ENCODE results near the gene EIPR1.

Gene EIPR1

GRCh38 chr2:3195641-3196476 is 181.8 kb downstream of the EIPR1 start:
- Histone ChIP-seq H4K8ac (ENCODE audit: low read depth, low read length) (no peak overlapping the region), H3K18ac (ENCODE audit: low read length) (no peak overlapping the region), H3K23ac (ENCODE audit: low read length) (no peak overlapping the region), H2BK15ac (replicated peaks; ENCODE audit: low read depth) (no peak overlapping the region), H3K4me2 (ENCODE audit: low read length) (no peak overlapping the region), H3K9ac (ENCODE audit: low read length) (no peak overlapping the region), H4K5ac (ENCODE audit: low read length) (no peak overlapping the region), H3K79me2 (ENCODE audit: control insufficient read depth, insufficient read depth, low read length) (no peaks in the 10 kb centered on the region), H3K27ac (ENCODE audit: low read depth, low read length) (no peak overlapping the region), H3K27me3 (ENCODE audit: insufficient read depth, low read length, poor library complexity) (no peaks in the 10 kb centered on the region), H2AK5ac (ENCODE audit: low read length) (no peak overlapping the region), H2BK5ac (ENCODE audit: low read length) (no peak overlapping the region), H3K36me3 (ENCODE audit: control insufficient read depth, insufficient read depth, low read length) (no peaks in the 10 kb centered on the region), H3K79me1 (ENCODE audit: low read length) (no peaks in the 10 kb centered on the region), H3K4me3 (ENCODE audit: low read length) (no peak overlapping the region), H3K4me1 (ENCODE audit: control insufficient read depth, low read depth, low read length) (no peaks in the 10 kb centered on the region), H2BK120ac (ENCODE audit: low read depth, low read length) (no peak overlapping the region), H3K4ac (ENCODE audit: low read depth, low read length) (no peak overlapping the region), H3K56ac (ENCODE audit: low read length) (no peak overlapping the region)
- no peak for DNase-seq
- no CpG with 5 or more reads among the region's 21 CpGs for WGBS (ENCODE audit: extremely low coverage, insufficient coverage, low lambda C conversion rate)

- Histone ChIP-seq H3K79me1 (ENCODE audit: low read length) (no peaks in the 10 kb centered on the region), H3K18ac (ENCODE audit: low read length) (no peak overlapping the region), H4K8ac (ENCODE audit: low read depth, low read length) (no peak overlapping the region), H3K4me2 (ENCODE audit: low read length) (no peak overlapping the region), H2BK15ac (replicated peaks; ENCODE audit: low read depth) (no peak overlapping the region), H3K79me2 (ENCODE audit: control insufficient read depth, insufficient read depth, low read length) (no peaks in the 10 kb centered on the region), H2BK120ac (ENCODE audit: low read depth, low read length) (no peak overlapping the region), H3K23ac (ENCODE audit: low read length) (no peak overlapping the region), H3K27ac (ENCODE audit: low read depth, low read length) (no peak overlapping the region), H4K5ac (ENCODE audit: low read length) (no peak overlapping the region), H3K36me3 (ENCODE audit: control insufficient read depth, insufficient read depth, low read length) (no peaks in the 10 kb centered on the region), H3K9ac (ENCODE audit: low read length) (no peak overlapping the region), H2AK5ac (ENCODE audit: low read length) (no peak overlapping the region), H3K27me3 (ENCODE audit: insufficient read depth, low read length, poor library complexity) (no peaks in the 10 kb centered on the region), H3K4ac (ENCODE audit: low read depth, low read length) (no peak overlapping the region), H3K4me3 (ENCODE audit: low read length) (no peak overlapping the region), H2BK5ac (ENCODE audit: low read length) (no peak overlapping the region), H3K56ac (ENCODE audit: low read length) (no peak overlapping the region), H3K4me1 (ENCODE audit: control insufficient read depth, low read depth, low read length) (no peaks in the 10 kb centered on the region)
- no peak for DNase-seq
- WGBS (ENCODE audit: extremely low coverage, insufficient coverage, low lambda C conversion rate), result no CpG with 5 or more reads among the region's 11 CpGs
Observed at GRCh38 chr2:3194828-3195227, 182.8 kb downstream of the EIPR1 start.

- Histone ChIP-seq H3K4ac (ENCODE audit: low read depth, low read length) (no peak overlapping the region), H4K5ac (ENCODE audit: low read length) (no peak overlapping the region), H3K23ac (ENCODE audit: low read length) (no peak overlapping the region), H3K79me1 (ENCODE audit: low read length) (no peaks in the 10 kb centered on the region), H3K4me1 (ENCODE audit: control insufficient read depth, low read depth, low read length) (no peaks in the 10 kb centered on the region), H3K27ac (ENCODE audit: low read depth, low read length) (no peak overlapping the region), H2AK5ac (ENCODE audit: low read length) (no peak overlapping the region), H2BK120ac (ENCODE audit: low read depth, low read length) (no peak overlapping the region), H3K56ac (ENCODE audit: low read length) (no peak overlapping the region), H2BK5ac (ENCODE audit: low read length) (no peak overlapping the region), H3K36me3 (ENCODE audit: control insufficient read depth, insufficient read depth, low read length) (no peaks in the 10 kb centered on the region), H3K4me2 (ENCODE audit: low read length) (no peak overlapping the region), H3K9ac (ENCODE audit: low read length) (no peak overlapping the region), H3K27me3 (ENCODE audit: insufficient read depth, low read length, poor library complexity) (no peaks in the 10 kb centered on the region), H2BK15ac (replicated peaks; ENCODE audit: low read depth) (no peak overlapping the region), H3K18ac (ENCODE audit: low read length) (no peak overlapping the region), H4K8ac (ENCODE audit: low read depth, low read length) (no peak overlapping the region), H3K79me2 (ENCODE audit: control insufficient read depth, insufficient read depth, low read length) (no peaks in the 10 kb centered on the region), H3K4me3 (ENCODE audit: low read length) (no peak overlapping the region)
- no peak for DNase-seq
- no CpG with 5 or more reads among the region's 20 CpGs for WGBS (ENCODE audit: extremely low coverage, insufficient coverage, low lambda C conversion rate)
Observed at GRCh38 chr2:3193443-3194330, 183.9 kb downstream of the EIPR1 start.

GRCh38 chr2:3192920-3193319 is 184.7 kb downstream of the EIPR1 start:
- no peak overlapping the region for H3K9ac ChIP-seq (ENCODE audit: low read length)
- H2BK120ac ChIP-seq (ENCODE audit: low read depth, low read length), result no peak overlapping the region
- no CpG with 5 or more reads among the region's 7 CpGs for WGBS (ENCODE audit: extremely low coverage, insufficient coverage, low lambda C conversion rate)
- H3K4me2 ChIP-seq (ENCODE audit: low read length), result no peak overlapping the region
- H3K79me2 ChIP-seq (ENCODE audit: control insufficient read depth, insufficient read depth, low read length), result no peaks in the 10 kb centered on the region
- no peak overlapping the region for H3K4ac ChIP-seq (ENCODE audit: low read depth, low read length)
- no peaks in the 10 kb centered on the region for H3K4me1 ChIP-seq (ENCODE audit: control insufficient read depth, low read depth, low read length)
- no peak overlapping the region for H3K18ac ChIP-seq (ENCODE audit: low read length)
- H2BK5ac ChIP-seq (ENCODE audit: low read length), result no peak overlapping the region
- no peaks in the 10 kb centered on the region for H3K79me1 ChIP-seq (ENCODE audit: low read length)
- H3K56ac ChIP-seq (ENCODE audit: low read length), result no peak overlapping the region
- no peak overlapping the region for H3K4me3 ChIP-seq (ENCODE audit: low read length)
- H3K27me3 ChIP-seq (ENCODE audit: insufficient read depth, low read length, poor library complexity), result no peaks in the 10 kb centered on the region
- no peak overlapping the region for H4K5ac ChIP-seq (ENCODE audit: low read length)
- H3K27ac ChIP-seq (ENCODE audit: low read depth, low read length), result no peak overlapping the region
- no peak overlapping the region for H2AK5ac ChIP-seq (ENCODE audit: low read length)
- H3K36me3 ChIP-seq (ENCODE audit: control insufficient read depth, insufficient read depth, low read length), result no peaks in the 10 kb centered on the region
- H4K8ac ChIP-seq (ENCODE audit: low read depth, low read length), result no peak overlapping the region
- H2BK15ac ChIP-seq (replicated peaks; ENCODE audit: low read depth), result no peak overlapping the region
- no peak for DNase-seq
- no peak overlapping the region for H3K23ac ChIP-seq (ENCODE audit: low read length)

- Histone ChIP-seq H2BK15ac (replicated peaks; ENCODE audit: low read depth) (no peak overlapping the region), H3K4me1 (ENCODE audit: control insufficient read depth, low read depth, low read length) (no peaks in the 10 kb centered on the region), H3K79me1 (ENCODE audit: low read length) (no peaks in the 10 kb centered on the region), H3K79me2 (ENCODE audit: control insufficient read depth, insufficient read depth, low read length) (no peaks in the 10 kb centered on the region), H2AK5ac (ENCODE audit: low read length) (no peak overlapping the region), H3K4me3 (ENCODE audit: low read length) (no peak overlapping the region), H3K4ac (ENCODE audit: low read depth, low read length) (no peak overlapping the region), H2BK120ac (ENCODE audit: low read depth, low read length) (no peak overlapping the region), H3K27ac (ENCODE audit: low read depth, low read length) (no peak overlapping the region), H3K4me2 (ENCODE audit: low read length) (no peak overlapping the region), H3K23ac (ENCODE audit: low read length) (no peak overlapping the region), H3K9ac (ENCODE audit: low read length) (no peak overlapping the region), H3K27me3 (ENCODE audit: insufficient read depth, low read length, poor library complexity) (no peaks in the 10 kb centered on the region), H3K18ac (ENCODE audit: low read length) (no peak overlapping the region), H3K56ac (ENCODE audit: low read length) (no peak overlapping the region), H4K5ac (ENCODE audit: low read length) (no peak overlapping the region), H2BK5ac (ENCODE audit: low read length) (no peak overlapping the region), H3K36me3 (ENCODE audit: control insufficient read depth, insufficient read depth, low read length) (no peaks in the 10 kb centered on the region), H4K8ac (ENCODE audit: low read depth, low read length) (no peak overlapping the region)
- no peak for DNase-seq
- no CpG with 5 or more reads among the region's 17 CpGs for WGBS (ENCODE audit: extremely low coverage, insufficient coverage, low lambda C conversion rate)
Observed at GRCh38 chr2:3192281-3192818, 185.3 kb downstream of the EIPR1 start.

Measured in mesendoderm (in vitro differentiated cells).